DOHH2 (cell line): ENCODE results near the gene HOXB6.

Experiments
- H3F3A ChIP-seq: fragments of 200-600 bp; sonication (generic), shearing (Covaris generic); 2 replicates; pipeline ENCODE4 v1.6.0; 2016; ENCODE audit warnings: antibody characterized with exemption, mild to moderate bottlenecking; ENCODE audit not compliant: control insufficient read depth, insufficient read depth
- H3K27ac ChIP-seq: fragments of 200-600 bp; sonication (generic); 2 replicates; pipeline ENCODE4 v1.5.1; 2014; ENCODE audit warnings: low read depth, mild to moderate bottlenecking, low read length, moderate library complexity
- H3K27me3 ChIP-seq: fragments of 200-600 bp; sonication (generic); 2 replicates; pipeline ENCODE4 v1.6.1; 2014; ENCODE audit warnings: mild to moderate bottlenecking, low read length, mixed read lengths; ENCODE audit not compliant: control insufficient read depth
- H3K36me3 ChIP-seq: fragments of 200-600 bp; sonication (generic); 2 replicates; pipeline ENCODE4 v1.6.1; 2014; ENCODE audit warnings: mild to moderate bottlenecking, low read length, moderate library complexity, mixed read lengths; ENCODE audit not compliant: control insufficient read depth
- H3K4me1 ChIP-seq: fragments of 200-600 bp; sonication (generic); 2 replicates; pipeline ENCODE4 v1.6.1; 2014; ENCODE audit warnings: mild to moderate bottlenecking, low read length, mixed read lengths; ENCODE audit not compliant: control insufficient read depth
- H3K4me2 ChIP-seq: fragments of 200-600 bp; sonication (generic); 2 replicates; pipeline ENCODE4 v1.6.0; 2014; ENCODE audit warnings: mild to moderate bottlenecking, low read length, moderate library complexity
- H3K4me3 ChIP-seq: fragments of 200-600 bp; sonication (generic); 2 replicates; pipeline ENCODE4 v1.5.1; 2014; ENCODE audit warnings: mild to moderate bottlenecking, low read length, mixed read lengths
- H3K79me2 ChIP-seq: fragments of 200-600 bp; sonication (generic); 2 replicates; pipeline ENCODE4 v1.6.1; 2014; ENCODE audit warnings: mild to moderate bottlenecking, low read length, mixed read lengths; ENCODE audit not compliant: control insufficient read depth
- H3K9me2 ChIP-seq: fragments of 200-600 bp; sonication (generic); replicated peaks from 2 replicates; pipeline ENCODE4 v1.6.1; 2014; ENCODE audit warnings: mild to moderate bottlenecking, low read length, mixed read lengths; ENCODE audit not compliant: control insufficient read depth
- H3K9me3 ChIP-seq: fragments of 200-600 bp; sonication (generic); 2 replicates; pipeline ENCODE4 v1.6.1; 2014; ENCODE audit warnings: antibody characterized with exemption, low read length, mixed read lengths; ENCODE audit not compliant: control insufficient read depth, insufficient read depth
- H4K20me1 ChIP-seq: fragments of 200-600 bp; sonication (generic); 2 replicates; pipeline ENCODE4 v1.6.0; 2014; ENCODE audit warnings: low read depth, mild to moderate bottlenecking, antibody characterized with exemption, low read length, moderate library complexity; ENCODE audit not compliant: control insufficient read depth, insufficient read depth
- EZH2phosphoT487 ChIP-seq: fragments of 200-600 bp; sonication (generic); IDR thresholded peaks from 2 replicates; pipeline ENCODE4 v1.6.1; 2017; ENCODE audit warnings: borderline replicate concordance, mild to moderate bottlenecking, antibody characterized with exemption, low read length, moderate library complexity, mixed read lengths
- TF ChIP-seq, protein P1 (sequence below): fragments of 200-600 bp; sonication (generic); IDR thresholded peaks from one replicate; pipeline ENCODE4 v1.5.1; 2014; ENCODE audit warnings: antibody characterized with exemption, mild to moderate bottlenecking, low read depth, low read length; ENCODE audit not compliant: poor library complexity, severe bottlenecking

HOXB6 gene

DNA sequence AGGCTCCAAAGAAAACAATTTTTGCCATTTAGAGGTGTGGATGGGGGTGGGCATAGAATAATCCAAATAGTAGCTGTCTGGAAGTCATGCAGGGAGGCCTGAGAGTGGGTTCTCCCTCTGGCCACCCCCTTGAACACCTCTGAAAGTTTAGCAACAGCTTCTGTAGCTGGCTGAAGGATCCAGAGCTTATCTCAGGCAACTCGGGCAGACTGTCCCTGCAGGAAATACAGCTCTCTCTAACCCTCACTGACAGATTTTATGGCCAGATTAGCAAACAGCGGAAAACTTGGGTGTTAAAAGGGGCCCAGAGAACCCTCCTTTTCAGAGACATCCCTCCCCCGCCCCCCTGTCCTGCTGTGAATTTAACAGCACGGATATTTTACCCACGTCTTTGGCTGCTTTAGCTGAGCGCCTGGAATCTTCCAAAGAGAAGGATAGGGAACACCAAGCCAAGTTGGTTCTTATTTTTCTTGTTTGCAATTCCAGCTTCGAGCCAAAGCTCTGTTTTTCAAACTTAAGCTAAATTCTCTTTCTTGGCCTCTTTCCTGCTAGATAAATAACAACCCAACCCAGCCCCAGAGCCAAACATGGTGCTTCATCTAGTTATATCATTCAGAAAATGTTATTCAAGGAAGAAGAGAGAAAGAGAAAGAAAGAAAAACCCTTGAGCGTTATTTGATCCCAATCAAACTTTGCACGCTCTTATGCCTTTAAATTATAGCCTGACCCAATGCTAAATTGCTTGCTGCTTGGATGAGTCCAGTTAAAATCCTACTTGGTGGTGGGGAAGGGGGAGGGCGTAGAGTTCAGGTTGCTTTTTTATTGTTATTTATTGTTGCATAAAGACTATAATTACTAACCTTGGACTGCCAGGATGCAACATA, 57.6 kb downstream of the HOXB6 start:
- no peaks in the 10 kb centered on the region for H4K20me1 ChIP-seq
- no peaks in the 10 kb centered on the region for H3K4me1 ChIP-seq
- no peak overlapping the region for H3K4me3 ChIP-seq
- H3K36me3 ChIP-seq = no peaks in the 10 kb centered on the region
- H3K27me3 ChIP-seq = peaks cover 49% of the 10 kb centered on the region
- no peak overlapping the region for H3K4me2 ChIP-seq
- no peaks in the 10 kb centered on the region for H3K9me3 ChIP-seq
- no peaks in the 10 kb centered on the region for H3K79me2 ChIP-seq
- TF ChIP-seq EZH2phosphoT487 = no peak
- TF ChIP-seq, protein P1, sequence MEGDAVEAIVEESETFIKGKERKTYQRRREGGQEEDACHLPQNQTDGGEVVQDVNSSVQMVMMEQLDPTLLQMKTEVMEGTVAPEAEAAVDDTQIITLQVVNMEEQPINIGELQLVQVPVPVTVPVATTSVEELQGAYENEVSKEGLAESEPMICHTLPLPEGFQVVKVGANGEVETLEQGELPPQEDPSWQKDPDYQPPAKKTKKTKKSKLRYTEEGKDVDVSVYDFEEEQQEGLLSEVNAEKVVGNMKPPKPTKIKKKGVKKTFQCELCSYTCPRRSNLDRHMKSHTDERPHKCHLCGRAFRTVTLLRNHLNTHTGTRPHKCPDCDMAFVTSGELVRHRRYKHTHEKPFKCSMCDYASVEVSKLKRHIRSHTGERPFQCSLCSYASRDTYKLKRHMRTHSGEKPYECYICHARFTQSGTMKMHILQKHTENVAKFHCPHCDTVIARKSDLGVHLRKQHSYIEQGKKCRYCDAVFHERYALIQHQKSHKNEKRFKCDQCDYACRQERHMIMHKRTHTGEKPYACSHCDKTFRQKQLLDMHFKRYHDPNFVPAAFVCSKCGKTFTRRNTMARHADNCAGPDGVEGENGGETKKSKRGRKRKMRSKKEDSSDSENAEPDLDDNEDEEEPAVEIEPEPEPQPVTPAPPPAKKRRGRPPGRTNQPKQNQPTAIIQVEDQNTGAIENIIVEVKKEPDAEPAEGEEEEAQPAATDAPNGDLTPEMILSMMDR = no peak
- no peaks in the 10 kb centered on the region for H3F3A ChIP-seq
- no peaks in the 10 kb centered on the region for H3K9me2 ChIP-seq
- no peak overlapping the region for H3K27ac ChIP-seq

DNA sequence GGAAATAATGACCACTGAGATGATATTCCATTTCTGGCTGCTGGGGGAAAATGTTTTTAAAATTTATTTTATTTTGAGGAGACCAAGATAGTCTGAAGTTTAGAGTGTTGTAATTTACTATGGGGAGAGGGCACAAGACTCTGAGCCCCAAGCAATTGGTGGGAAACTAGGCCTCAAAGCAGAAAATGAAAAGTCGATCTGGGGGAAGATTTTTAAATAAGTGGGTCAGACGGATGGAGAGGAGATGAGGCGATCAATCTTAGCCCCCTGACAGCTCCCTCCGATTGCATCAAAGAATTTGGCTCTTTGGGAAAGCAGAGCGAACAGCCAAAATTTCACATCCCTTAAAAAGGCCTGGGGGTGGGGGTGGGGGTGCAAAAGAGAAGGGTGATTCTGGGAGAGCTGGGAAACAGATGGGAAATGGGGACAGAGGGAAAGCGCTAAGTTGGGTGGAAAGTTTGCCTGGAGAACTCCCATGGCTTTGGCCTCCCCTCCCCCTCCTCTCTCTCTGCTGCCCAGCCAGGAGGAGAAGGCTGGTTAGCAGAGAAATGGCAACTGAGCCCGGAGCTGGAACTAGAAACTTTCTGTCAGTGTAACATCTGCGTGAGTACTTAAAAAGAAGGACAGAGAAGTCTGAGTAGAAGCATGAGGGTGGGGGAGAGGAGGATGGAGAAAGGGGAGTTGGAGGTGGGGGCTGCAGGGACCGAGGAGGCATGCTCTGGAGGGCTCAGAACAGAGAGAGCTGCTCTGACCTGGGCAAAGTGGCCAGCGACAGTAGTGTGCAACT, 58.5 kb downstream of the HOXB6 start:
- TF ChIP-seq, protein P1 = no peak
- no peak for TF ChIP-seq EZH2phosphoT487
- H3K4me3 ChIP-seq = no peak overlapping the region
- H3K4me1 ChIP-seq = no peaks in the 10 kb centered on the region

More for the DNA sequence above, 58.5 kb downstream of the HOXB6 start:
- no peaks in the 10 kb centered on the region for H3K9me3 ChIP-seq
- no peaks in the 10 kb centered on the region for H3K36me3 ChIP-seq
- H3K79me2 ChIP-seq = no peaks in the 10 kb centered on the region
- no peaks in the 10 kb centered on the region for H3F3A ChIP-seq
- no peak overlapping the region for H3K27ac ChIP-seq
- peaks cover 57% of the 10 kb centered on the region for H3K27me3 ChIP-seq
- H3K4me2 ChIP-seq = no peak overlapping the region
- H3K9me2 ChIP-seq = no peaks in the 10 kb centered on the region
- H4K20me1 ChIP-seq = no peaks in the 10 kb centered on the region
